Forelimb muscle (tissue), 1 donor: Measurements from ENCODE around the gene WWC2. TPM values are rescaled to one million over a fixed set of nuclear protein-coding genes. Genes with fewer than 3 reads are reported as not detected.
A peak's percentile ranks its signal among the peaks of the same experiment; 100 is the strongest.

Experiments used
- DNase-seq: peaks from one replicate; pipeline ENCODE4 v3.0.0-alpha.2; 2013; ENCODE audit warnings: low read depth
- polyA plus RNA-seq: library from polyadenylated mRNA; unstranded; fragments of 120-200 nt; gene quantifications from one replicate; pipeline ENCODE4 v1.2.1, GENCODE V29; 2013; ENCODE audit not compliant: insufficient read length

Gene WWC2
- polyA plus RNA-seq: 18.3 TPM

- DNase-seq: peak; percentile 78
These were observed at the start of gene WWC2 for GRCh38 chr4:183098723-183099536. Gene WWC2 (plus strand): TSS chr4:183099257. CDS start chr4:183099492, 235 bp downstream.

GRCh38 chr4:183053681-183054080 is 45.4 kb upstream of the WWC2 start:
- DNase-seq: no peak

GRCh38 chr4:183057255-183057654 is 41.8 kb upstream of the WWC2 start:
- DNase-seq: no peak

- DNase-seq: no peak
These were observed 39.3 kb upstream of the WWC2 start for GRCh38 chr4:183059797-183060196.

GRCh38 chr4:183068502-183068901 is 30.6 kb upstream of the WWC2 start:
- no peak for DNase-seq

- no peak for DNase-seq
These were observed 27.8 kb upstream of the WWC2 start for GRCh38 chr4:183071222-183071621.

- DNase-seq: no peak
These were observed 26.9 kb upstream of the WWC2 start for GRCh38 chr4:183072176-183072575.

- DNase-seq: no peak
These were observed 25.3 kb upstream of the WWC2 start for GRCh38 chr4:183073838-183074145.

GRCh38 chr4:183074288-183074990 is 24.6 kb upstream of the WWC2 start:
- DNase-seq: no peak

GRCh38 chr4:183078634-183079033 is 20.4 kb upstream of the WWC2 start:
- no peak for DNase-seq

GRCh38 chr4:183080372-183081115 is 18.5 kb upstream of the WWC2 start:
- no peak for DNase-seq

- DNase-seq: no peak
These were observed 18.0 kb upstream of the WWC2 start for GRCh38 chr4:183081116-183081469.

GRCh38 chr4:183082053-183082452 is 17.0 kb upstream of the WWC2 start:
- no peak for DNase-seq

GRCh38 chr4:183094393-183095198 is 4.5 kb upstream of the WWC2 start:
- DNase-seq: no peak

- DNase-seq: no peak
These were observed 3.9 kb upstream of the WWC2 start for GRCh38 chr4:183095199-183095512.

- DNase-seq: no peak
These were observed 2.6 kb upstream of the WWC2 start for GRCh38 chr4:183096276-183096965.

GRCh38 chr4:183097231-183098018 is 1.6 kb upstream of the WWC2 start:
- no peak for DNase-seq

GRCh38 chr4:183098019-183098722 is 886 bp upstream of the WWC2 start:
- DNase-seq: no peak

GRCh38 chr4:183099537-183100297 is 660 bp downstream of the WWC2 start:
- no peak for DNase-seq
